ENCODE data around the gene TIMD4. TPM values are rescaled to one million over a fixed set of nuclear protein-coding genes. Genes with fewer than 3 reads are reported as not detected.

The TIMD4 gene
- total RNA-seq, 1 donor from 2014 or later, result 1.6 TPM

Other genes starting within 250 kb of the TIMD4 start
- 0.43 and 0.57 TPM in 2 replicates for gene PPP1R2B, start 112.9 kb downstream of the TIMD4 start, total RNA-seq
- 1.7 and 2.2 TPM in 2 replicates for gene HAVCR1, start 95.9 kb upstream of the TIMD4 start, total RNA-seq
- 44.5 and 45.9 TPM in 2 replicates for gene HAVCR2, start 145.8 kb upstream of the TIMD4 start, total RNA-seq
- gene MED7, start 179.6 kb upstream of the TIMD4 start, total RNA-seq, result 12.6 and 13.8 TPM in 2 replicates
- not detected in 2 replicates for gene GARIN3, start 203.0 kb upstream of the TIMD4 start, total RNA-seq
- 184 and 197 TPM in 2 replicates for gene ITK, start 217.6 kb upstream of the TIMD4 start, total RNA-seq